COLO829 (cell line): Measurements from ENCODE around the gene TMEM171.

Experiments
- DNase-seq: peaks from one replicate; pipeline ENCODE4 v3.0.0; 2012; ENCODE audit warnings: low spot score

The TMEM171 gene

GRCh38 chr5:73120222-73121118 lies at the start of gene TMEM171:
Gene TMEM171 (plus strand): TSS chr5:73120575. CDS start chr5:73123374, 2,799 bp downstream.
- DNase-seq = no peak

GRCh38 chr5:73081093-73081492 lies 39.3 kb upstream of the TMEM171 start:
- DNase-seq = no peak

- DNase-seq = no peak
These were observed 32.3 kb upstream of the TMEM171 start for GRCh38 chr5:73088026-73088425.

GRCh38 chr5:73093943-73094342 lies 26.4 kb upstream of the TMEM171 start:
- DNase-seq = no peak

- DNase-seq = no peak
These were observed 26.0 kb upstream of the TMEM171 start for GRCh38 chr5:73094415-73094814.

GRCh38 chr5:73095564-73096238 lies 24.7 kb upstream of the TMEM171 start:
- DNase-seq = no peak

- no peak for DNase-seq
These were observed 24.2 kb upstream of the TMEM171 start for GRCh38 chr5:73096239-73096575.

GRCh38 chr5:73097740-73098139 lies 22.6 kb upstream of the TMEM171 start:
- DNase-seq = no peak

- DNase-seq = no peak
These were observed 20.3 kb upstream of the TMEM171 start for GRCh38 chr5:73100109-73100508.

GRCh38 chr5:73103870-73104299 lies 16.5 kb upstream of the TMEM171 start:
- no peak for DNase-seq

GRCh38 chr5:73104326-73104725 lies 16.0 kb upstream of the TMEM171 start:
- DNase-seq = peak; percentile 18

- DNase-seq = no peak
These were observed 14.0 kb upstream of the TMEM171 start for GRCh38 chr5:73106335-73106734.

GRCh38 chr5:73110190-73110589 lies 10.2 kb upstream of the TMEM171 start:
- no peak for DNase-seq

GRCh38 chr5:73111536-73111935 lies 8.8 kb upstream of the TMEM171 start:
- DNase-seq = no peak

- no peak for DNase-seq
These were observed 8.0 kb upstream of the TMEM171 start for GRCh38 chr5:73112359-73112758.

- DNase-seq = no peak
These were observed 6.2 kb upstream of the TMEM171 start for GRCh38 chr5:73114044-73114688.

GRCh38 chr5:73115399-73116051 lies 4.8 kb upstream of the TMEM171 start:
- DNase-seq = no peak

- DNase-seq = no peak
These were observed 3.9 kb upstream of the TMEM171 start for GRCh38 chr5:73116506-73116905.

GRCh38 chr5:73117088-73117740 lies 3.2 kb upstream of the TMEM171 start:
- DNase-seq = no peak

GRCh38 chr5:73118391-73118973 lies 1.9 kb upstream of the TMEM171 start:
- DNase-seq = no peak

GRCh38 chr5:73119451-73120157 lies 771 bp upstream of the TMEM171 start:
- no peak for DNase-seq
